OCI-M1 (cell line): ENCODE results near the gene TRDMT1.

Source experiments
- DNase-seq: peaks from one replicate; lab custom pipeline; 2025; lab: John Stamatoyannopoulos, UW

TRDMT1 gene

DNA sequence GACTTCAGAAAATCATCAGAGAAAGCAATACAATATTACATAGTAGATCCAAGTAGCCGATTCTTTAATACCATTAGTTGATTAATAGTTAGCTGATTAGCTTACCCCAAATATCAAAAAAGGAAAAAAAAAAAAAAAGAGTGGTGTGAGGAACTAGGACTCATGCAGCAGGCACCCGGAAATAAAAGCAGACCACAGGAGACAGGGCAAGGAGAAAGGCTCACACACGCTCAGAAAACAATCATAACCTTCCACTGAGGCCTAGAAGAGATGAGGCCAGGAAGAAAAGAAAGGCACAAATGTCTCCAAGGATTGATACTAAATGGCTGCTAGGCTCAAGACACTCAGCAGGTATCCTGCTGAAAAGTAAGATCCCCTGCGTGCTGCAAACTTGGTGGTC, 25.9 kb downstream of the TRDMT1 start:
- peak; percentile 59 for DNase-seq

DNA sequence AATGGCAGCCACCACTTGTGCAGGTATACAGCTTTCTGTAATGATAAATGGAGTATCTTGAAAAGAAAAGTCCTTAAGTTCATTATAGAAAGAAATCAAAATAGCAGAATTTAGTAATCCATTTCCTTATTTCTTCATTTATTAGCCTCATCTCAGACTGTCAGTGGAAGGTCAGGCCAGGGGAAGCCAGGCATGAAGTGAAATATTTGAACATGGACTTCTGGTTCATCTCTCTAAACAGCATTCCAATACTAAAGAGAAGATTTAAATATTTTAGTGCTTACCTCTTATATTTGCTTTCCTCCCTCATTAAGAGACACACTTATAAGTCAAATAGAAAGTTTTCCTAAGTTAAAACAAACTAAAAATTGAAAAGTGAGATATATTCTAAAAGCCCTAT, 26.8 kb downstream of the TRDMT1 start:
- no peak for DNase-seq

DNA sequence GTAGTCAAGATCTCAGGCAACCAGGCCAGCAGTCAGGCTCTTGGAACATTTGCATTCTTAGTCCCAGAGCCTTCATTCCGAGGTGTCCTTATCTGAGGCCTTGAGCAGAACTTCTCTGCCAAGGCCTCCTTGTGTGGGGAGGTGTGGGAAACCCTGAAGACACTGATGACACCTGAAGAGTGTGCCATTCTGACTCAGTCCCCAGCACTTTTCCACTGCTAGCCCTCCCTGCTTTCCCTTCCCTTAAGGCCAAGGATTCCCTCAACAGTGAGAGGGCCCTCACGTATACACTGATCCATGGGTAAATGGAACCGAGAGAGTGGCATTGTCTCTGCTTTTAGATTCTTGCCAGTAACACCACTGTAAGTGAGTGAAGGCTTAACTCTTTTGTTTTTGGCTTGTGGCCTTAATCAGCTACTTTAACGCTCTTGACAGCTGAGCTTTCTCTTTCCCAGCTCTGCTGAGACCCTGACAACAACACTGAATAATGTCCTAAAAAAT, 30.3 kb downstream of the TRDMT1 start:
- DNase-seq: no peak

DNA sequence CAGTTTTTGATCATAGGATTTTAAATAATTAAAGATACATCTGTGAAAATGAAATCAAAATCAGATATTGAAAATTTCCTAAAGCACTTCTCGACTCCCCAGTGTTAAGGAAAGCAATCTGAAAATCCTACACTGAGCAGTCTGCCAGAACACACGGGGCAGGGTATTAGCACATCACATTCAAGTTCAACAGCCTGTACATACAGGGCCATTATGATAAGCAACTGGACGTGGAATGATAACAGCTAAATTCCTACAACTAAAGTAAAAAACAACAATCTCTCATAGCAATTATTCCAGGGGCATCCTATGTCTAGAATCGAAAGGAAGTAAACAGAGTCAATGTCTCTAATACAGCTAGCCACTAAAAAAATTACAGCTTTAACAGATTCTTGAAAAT, 31.7 kb downstream of the TRDMT1 start:
- no peak for DNase-seq

DNA sequence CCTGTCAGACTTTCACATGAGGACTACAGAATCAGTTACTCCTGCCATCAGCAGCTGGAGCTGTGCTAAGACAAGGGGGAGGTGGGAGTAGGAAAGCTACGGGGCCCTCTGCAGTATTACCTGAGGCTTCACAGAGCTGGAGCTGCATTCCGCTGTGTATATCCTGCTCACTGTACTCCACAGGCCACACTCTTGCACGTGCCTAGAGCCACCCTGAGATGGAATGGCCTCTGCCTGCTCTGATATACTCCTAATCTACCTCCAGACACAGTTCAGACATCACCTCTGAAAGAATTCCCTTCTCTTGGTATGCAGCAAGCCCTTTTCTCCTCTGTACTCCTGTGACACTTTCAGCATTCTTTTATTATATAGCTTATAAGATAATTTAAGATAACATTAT, 34.8 kb downstream of the TRDMT1 start:
- no peak for DNase-seq

DNA sequence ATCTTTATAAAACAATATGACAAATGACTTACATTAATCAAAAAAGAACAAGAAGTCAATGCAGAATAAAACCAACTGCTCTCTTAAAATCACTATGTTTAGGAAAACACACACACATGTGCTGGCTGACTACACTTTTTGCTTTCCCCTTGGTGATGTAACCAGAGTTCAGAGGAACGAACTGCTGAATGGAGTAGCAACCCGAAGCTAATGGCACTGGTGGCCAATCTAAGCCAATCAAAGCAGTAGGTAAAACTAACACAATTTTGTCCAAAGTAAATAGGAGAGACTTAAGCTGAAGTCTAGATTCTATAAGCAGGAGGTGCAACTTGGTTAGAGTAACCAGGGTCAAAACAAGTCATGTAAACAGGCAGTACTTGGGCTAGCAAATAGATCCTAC, 38.6 kb downstream of the TRDMT1 start:
- DNase-seq: no peak

DNA sequence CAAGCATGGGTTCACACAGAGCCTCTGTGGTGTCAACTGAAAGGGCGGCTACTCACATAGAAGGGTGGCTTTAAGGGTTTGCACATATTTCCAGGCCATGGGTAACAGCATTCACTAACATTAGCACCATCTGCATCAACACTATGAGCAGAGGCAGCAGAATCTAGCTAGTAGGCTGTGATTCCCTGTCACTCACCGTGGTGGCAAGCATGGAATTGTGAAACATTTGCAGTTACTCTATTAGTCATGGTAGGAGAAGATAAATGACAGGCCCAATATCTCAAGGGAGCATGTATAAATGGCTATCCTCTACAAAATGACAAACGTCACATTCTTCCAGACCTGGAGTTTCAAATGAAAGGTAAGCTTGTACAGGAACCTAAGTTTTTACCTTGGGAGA, 39.7 kb downstream of the TRDMT1 start:
- no peak for DNase-seq

DNA sequence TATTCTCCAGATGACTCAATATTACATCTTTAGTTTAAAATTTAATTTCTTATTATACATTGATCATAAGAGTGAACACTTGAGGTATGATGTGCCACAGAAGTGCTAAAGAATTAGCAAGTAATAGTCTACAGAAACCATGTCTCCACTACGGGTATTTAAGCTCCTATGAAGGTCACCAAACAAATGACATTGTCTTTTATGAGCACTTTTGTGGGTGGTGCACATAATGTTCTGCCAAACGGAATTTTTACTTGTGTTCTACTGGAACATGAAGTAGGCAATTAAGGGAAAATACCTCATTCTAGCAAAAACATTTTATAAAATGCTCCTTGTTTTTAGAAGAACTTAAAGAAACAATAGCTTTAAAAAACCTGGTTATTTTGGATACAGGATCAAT, 44.4 kb downstream of the TRDMT1 start:
- no peak for DNase-seq

DNA sequence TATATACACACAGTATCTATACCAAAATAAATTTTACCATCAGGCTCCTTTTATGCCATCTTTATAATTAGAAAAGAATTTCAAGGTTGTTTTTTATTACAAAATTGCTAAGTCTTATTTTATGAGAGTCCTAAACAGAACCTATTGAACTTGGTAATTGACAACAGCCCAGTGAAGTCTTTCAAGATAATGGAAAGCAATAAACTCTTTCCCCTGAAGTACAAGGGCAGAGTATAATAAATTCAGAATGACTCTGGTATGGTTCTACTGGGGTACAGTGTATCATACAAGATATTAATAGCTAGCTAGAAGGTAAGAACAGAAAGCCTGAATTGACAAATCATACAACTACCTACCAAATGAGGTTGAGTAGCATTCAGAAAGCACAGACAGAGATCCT, 45.6 kb downstream of the TRDMT1 start:
- DNase-seq: no peak

DNA sequence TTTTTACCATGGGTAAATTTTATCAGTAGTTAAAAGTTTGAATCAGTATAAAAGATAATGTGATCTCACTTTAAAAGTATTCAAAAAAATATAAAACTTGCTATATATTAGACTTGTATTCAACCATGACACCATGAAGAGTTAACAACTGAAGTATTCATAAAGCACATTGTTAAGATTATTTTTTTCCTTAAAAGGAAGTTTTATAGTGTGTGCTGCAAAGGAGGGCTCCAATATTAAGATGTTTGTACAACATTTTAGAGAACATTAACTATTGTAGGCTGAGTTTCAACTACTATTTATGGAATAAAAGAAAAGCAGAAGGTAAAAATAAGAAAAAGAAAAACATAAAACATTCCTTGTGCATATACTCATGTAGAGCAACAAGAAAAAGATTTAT, 47.4 kb downstream of the TRDMT1 start:
- DNase-seq: no peak

DNA sequence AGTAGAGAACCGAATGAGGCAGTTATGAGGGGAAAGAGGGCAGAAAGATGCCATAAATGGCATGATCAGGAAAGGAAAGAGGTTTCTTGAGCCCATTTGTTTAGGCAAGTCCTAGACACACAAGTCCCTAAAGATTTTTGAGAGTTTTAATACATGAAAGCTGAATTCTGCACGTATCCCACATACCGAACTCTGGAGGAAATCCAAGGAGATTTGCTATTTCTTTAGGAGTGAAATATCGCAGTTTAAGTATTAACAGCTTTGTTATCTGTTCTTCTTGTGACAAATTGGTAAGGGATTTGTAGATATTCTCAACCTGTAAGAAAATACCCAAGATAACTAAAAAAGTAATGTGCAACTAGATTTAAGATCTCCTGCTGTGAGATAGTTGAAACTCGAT, 48.2 kb downstream of the TRDMT1 start:
- no peak for DNase-seq

DNA sequence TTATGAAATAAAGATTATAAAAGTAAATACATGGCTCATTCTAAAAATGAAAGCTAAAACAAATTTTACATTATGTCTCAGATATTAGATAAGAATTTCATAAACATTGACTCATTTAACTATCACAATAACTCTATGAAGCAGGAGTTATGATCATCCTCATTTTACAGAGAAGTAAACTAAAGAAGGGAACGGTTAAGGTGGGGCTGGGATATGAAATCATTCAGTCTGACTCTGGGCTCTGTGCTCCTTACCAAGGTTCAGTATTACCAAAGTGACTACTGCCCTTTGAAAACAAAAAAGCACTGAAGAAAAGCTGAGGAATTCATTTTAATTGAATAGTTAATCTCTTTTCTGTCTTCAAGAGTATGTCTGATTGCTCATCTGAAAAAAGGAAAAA, 49.8 kb downstream of the TRDMT1 start:
- DNase-seq: no peak

DNA sequence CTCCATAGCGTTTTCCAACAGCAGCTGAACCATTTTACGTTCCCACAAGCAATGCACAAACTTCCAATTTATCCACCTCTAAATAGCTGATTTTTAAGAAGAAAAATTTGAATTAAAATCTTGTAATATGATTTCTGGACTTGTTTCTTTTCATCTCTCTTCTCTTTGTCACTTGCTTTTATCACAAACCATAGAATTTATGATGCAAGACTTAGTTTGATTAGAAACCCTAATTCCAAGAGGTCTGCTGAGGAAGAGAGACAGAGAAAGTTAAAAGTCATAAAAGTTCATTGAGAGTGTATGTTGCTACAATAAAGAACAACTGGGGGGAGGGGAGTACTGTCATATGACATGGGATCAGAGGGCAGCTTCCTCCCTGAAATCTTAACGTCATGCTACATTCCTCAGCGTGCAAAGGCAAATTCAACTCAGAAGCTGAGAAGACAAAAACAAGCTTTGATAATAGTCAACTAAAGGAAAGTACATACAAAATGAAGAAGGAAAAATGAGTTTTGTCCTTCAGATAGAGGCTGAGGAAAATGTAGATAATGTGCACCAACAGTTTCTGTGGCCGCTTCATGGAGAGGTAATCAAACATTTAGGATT, 53.5 kb downstream of the TRDMT1 start:
- peak; percentile 49 for DNase-seq

DNA sequence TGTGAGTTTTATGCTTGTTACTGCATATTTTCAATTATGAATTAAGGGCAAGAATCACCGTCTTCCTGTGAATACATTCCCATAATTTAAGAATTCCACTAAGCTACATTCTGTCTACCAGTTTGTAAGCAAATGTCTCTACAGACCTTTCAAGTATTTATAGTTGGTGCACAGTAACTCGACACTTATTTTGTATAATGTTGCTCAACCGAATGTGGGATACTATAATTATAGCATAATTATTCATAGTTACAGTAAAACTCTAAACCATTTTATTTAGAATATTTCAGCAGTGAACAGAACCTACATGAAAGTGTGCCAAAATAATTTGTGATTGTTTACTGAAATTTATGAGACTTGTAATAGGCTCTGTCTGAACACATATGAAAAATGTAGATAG, 54.6 kb downstream of the TRDMT1 start:
- DNase-seq: no peak

DNA sequence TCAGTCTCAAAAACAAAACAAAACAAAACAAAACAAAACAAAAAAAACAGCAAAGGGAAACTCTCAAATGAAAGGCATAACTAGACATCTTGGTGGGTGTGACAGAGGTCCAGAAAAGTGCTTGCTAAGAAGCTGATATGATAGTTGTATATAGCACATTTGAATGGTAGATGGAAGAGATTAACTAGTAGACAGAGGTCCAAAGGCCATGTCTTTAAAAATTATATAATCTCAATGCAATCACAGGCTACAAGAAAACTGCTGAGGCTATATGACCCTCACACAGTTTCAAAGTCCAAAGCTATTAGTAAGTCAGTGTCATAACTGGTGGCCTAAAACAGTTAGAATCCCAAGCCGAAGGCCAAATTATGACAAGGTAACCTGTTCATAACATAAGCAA, 56.2 kb downstream of the TRDMT1 start:
- DNase-seq: no peak

DNA sequence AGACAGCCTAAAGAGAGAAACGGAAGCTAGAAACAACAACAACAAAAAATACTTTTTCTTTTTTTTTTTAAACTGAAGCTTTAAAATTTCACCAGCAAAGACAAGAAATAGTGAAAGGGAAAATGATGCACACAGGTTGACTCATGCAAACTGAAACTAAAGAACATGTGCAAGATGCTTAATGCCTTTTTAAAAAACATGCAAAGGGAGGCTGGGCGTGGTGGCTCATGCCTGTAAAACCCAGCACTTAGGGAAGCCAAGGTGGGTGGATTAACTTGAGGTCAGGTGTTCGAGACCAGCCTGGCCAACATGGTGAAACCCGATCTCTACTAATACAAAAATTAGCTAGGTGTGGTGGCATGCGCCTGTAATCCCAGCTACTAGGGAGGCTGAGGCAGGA, 56.7 kb downstream of the TRDMT1 start:
- DNase-seq: no peak

DNA sequence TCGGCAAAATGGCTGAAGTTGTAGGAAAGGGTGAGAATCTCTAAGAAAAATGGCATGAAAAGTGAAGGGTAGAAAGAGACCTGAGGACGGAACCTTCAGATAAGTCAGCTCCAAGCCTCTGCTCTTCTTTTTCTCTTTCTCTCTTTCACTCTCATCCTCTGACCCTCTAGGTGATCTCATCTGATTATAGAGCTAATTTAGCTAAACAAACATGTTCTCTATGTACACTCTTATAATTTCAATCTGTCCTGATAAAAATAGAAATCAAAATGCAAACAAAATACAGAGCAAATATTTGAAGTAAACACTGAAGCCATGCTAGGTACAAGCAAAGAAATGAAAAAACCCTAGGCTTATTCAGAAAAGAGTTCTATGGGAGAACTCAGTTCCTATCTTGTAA, 57.4 kb downstream of the TRDMT1 start:
- DNase-seq: no peak

DNA sequence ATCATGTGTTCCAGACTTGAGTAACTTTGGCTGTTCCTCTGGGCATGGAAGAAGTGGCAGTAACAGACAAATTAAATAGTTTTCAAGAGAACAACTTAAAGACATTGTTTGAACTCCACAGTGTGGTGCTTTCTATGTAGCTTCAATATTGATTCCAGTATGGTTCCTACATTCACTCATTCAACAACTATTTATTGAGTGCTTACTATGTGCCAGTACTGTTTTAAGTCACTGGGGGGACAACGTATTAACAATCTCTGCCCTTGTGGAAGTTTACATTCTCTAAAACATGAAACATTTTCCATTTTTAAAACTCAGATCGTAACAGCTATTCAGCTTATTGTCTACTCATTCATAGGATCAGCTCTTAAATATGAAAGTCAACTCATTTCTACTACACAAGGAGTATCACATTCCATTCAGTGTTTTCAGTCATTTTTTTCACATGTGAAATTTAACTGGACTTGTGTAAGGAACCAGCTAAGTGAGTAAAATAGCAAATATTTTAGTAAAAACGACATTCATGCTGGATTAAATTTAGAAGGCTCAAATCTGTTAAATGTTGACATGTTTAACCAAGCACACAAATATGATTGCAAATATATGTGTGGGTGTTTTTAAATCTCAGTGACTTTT, 58.3 kb downstream of the TRDMT1 start:
- DNase-seq: no peak

DNA sequence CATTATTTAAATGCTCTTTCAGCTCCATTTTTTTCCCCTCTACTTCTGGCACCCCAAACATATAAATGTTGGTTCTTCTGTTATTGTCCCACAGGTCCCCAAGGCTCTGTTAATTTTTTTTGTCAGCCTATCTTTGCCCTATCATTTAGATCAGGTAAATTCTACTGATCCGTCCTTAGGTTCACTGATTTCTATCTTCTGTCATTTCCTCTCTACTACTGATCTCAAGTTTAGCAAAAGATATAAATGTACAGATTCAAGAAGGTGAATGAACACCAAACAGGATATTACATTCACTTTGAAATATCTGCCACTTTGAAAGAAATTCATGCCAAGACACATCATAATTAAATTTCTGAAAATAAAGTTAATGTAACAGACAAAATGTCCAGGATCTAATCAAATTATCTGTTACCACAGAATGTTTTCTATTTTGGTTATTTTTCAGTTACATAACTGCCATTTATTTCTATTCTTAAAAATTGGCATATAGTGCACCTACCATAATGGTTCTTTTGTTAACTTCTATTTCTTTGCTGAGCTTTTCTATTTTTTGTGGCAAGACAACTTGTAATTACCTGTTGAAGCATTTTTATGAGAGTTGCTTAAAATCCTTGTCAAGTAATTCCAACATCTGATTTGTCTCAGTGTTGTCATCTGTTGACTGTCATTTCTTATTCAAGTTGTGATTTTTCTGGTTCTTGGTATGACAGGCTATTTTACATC, 59.8 kb downstream of the TRDMT1 start:
- DNase-seq: no peak

DNA sequence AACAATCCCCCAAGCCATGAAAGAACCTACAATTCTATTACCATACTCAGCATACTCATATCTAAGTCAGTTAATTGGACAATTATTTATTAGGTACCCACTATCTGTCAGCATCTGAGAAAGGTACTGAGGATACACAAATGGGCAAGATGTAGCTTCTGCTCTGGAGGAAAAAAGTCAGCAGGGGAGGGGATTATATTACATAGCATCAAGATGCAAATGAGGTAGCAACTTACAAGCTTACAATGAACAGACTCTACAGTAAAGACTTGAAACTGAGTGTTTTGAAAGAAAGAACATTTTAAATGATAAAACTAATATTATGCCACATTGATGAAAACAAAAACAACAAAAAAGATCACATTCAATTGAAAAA, 61.1 kb downstream of the TRDMT1 start:
- DNase-seq: no peak

DNA sequence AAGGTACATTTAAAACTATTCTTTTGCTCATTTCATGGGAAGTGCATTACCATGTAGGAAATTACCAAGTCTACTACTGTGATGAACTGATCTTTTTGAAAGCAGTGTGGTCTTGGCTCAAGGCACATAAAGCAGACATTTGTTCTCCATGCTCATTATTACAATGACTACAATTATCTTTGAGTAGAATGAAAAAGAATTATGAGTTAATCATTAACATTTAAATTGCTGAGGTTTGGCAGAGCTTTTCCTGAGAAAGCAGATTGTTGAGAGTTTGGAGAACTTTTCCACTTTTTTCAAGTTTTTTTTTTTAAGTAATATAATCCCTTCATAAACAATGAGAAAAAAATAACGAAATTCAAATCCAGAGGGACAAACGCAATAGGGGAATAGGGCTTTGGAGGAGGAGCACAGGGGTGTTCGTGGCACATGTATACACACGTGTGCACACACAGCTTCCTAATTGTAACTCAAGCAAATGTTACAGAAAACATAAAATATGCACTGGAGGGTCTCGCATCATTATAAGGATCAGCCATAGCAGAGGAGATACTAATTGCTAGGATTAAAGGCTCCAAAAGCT, 62.9 kb downstream of the TRDMT1 start:
- DNase-seq: no peak

DNA sequence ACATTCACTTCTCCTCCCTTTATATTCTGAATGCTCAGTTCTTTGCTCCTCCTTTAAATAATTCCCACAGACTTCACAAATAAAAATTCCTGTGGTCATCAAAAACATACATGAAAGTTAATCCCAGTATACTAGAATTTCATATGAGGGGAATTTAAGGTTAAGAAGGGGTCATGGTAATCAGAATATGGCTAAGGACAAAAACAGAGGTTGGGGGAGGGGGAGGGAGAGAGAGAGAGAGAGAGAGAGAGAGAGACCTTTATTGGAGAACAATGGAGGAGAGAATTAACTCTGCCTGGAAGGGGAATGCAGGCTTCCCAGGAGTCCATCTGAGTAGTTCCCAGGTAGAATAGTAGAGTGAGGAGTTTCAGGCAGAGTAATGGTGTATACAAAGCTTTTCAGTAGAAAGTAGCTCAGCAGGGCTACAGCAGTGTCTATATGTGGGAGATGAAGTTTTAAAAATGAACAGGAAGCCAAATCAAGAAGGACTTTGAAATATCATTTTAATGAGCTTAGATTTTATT, 66.7 kb downstream of the TRDMT1 start:
- no peak for DNase-seq

DNA sequence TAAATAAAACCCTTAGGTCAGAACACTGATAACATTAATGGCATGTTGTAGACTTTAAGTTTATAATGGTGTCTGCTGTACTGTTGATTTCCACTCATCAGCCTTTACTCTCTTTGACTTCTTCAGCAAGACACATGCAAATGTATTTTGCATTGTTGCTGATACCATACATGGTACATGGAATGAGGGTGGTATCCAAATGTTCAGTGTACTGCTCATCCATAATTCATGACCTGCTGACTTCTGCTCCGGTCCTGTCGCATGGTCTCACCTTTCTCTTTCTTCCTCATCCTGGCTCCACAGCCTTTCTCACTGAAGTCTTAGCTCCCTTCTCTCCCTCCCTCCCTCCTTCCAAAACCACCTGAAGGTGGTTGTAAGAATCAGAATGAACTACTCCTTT, 67.2 kb downstream of the TRDMT1 start:
- no peak for DNase-seq
